Measurements from ENCODE around the gene RAMP2. TPM values are rescaled to one million over a fixed set of nuclear protein-coding genes. Genes with fewer than 3 reads are reported as not detected.

Gene RAMP2
- total RNA-seq, 4 donors from 2014 or later = 19.5 to 45.2 (median 34.2) TPM

GRCh38 chr17:42772945-42773289 is 11.9 kb downstream of the RAMP2 start:
- intact Hi-C loops (cut with DNase I) = no loop called here
- no peaks in the 10 kb centered on the region for H3K9me3 ChIP-seq
- 9% methylated on average over 3 of the region's 3 CpGs for WGBS
- peak overlapping the region; percentile 83 to 90 (median 88) for H3K27ac ChIP-seq (replicated peaks in 1 of 4)
- H3K4me3 ChIP-seq = peak overlapping the region; percentile 75 to 98 (median 84)
- no peak for DNase-seq (ENCODE audit: extremely low spot score)
- H3K27me3 ChIP-seq = peaks cover 0 to 6% (median 0%) of the 10 kb centered on the region in 4 donors
- peaks cover 13 to 36% (median 29%) of the 10 kb centered on the region in 4 donors for H3K36me3 ChIP-seq
- TF ChIP-seq CTCF (IDR thresholded peaks at IDR 0.05) (no peak), POLR2AphosphoS5 (IDR thresholded peaks at IDR 0.05) (no peak), POLR2A (IDR thresholded peaks at IDR 0.05; ENCODE audit: low read depth) (no peak), EP300 (IDR thresholded peaks at IDR 0.05) (no peak)
- H3K4me1 ChIP-seq = peaks cover 14 to 19% (median 17%) of the 10 kb centered on the region in 4 donors

- Histone ChIP-seq H3K27me3 (peaks cover 0 to 4% (median 0%) of the 10 kb centered on the region in 4 donors), H3K9me3 (no peaks in the 10 kb centered on the region), H3K27ac (replicated peaks in 1 of 4) (peak within 1 kb of the TSS; percentile 83 to 90 (median 88)), H3K36me3 (peaks cover 17 to 41% (median 34%) of the 10 kb centered on the region in 4 donors), H3K4me3 (peak within 1 kb of the TSS; percentile 75 to 98 (median 84)), H3K4me1 (peaks cover 14 to 19% (median 17%) of the 10 kb centered on the region in 4 donors)
- under 1% methylated on average over 35 of the region's 39 CpGs for WGBS
- DNase-seq (ENCODE audit: extremely low spot score) = no peak
- peak; percentile 91 to 92 for TF ChIP-seq POLR2AphosphoS5 (IDR thresholded peaks at IDR 0.05)
- no peak for TF ChIP-seq EP300 (IDR thresholded peaks at IDR 0.05)
- peak; percentile 11 to 35 (median 18) for TF ChIP-seq CTCF (IDR thresholded peaks at IDR 0.05)
- peak; percentile 39 for TF ChIP-seq POLR2A (IDR thresholded peaks at IDR 0.05; ENCODE audit: low read depth)
- intact Hi-C loops (cut with DNase I) = no loop called here
Observed at GRCh38 chr17:42773290-42774035, 12.4 kb downstream of the RAMP2 start, which contains the start of gene VPS25. VPS25 (plus strand) TSS chr17:42773449; CDS start chr17:42773476, 27 bp downstream.

- peaks cover 14 to 19% (median 17%) of the 10 kb centered on the region in 4 donors for H3K4me1 ChIP-seq
- peaks cover 23 to 48% (median 42%) of the 10 kb centered on the region in 4 donors for H3K36me3 ChIP-seq
- H3K27me3 ChIP-seq = no peaks in the 10 kb centered on the region
- DNase-seq (ENCODE audit: extremely low spot score) = no peak
- no peaks in the 10 kb centered on the region for H3K9me3 ChIP-seq
- H3K4me3 ChIP-seq = peak overlapping the region; percentile 75 to 98 (median 84)
- intact Hi-C loops (cut with DNase I) = no loop called here
- TF ChIP-seq CTCF (IDR thresholded peaks at IDR 0.05) (no peak), EP300 (IDR thresholded peaks at IDR 0.05) (no peak), POLR2A (IDR thresholded peaks at IDR 0.05; ENCODE audit: low read depth) (no peak), POLR2AphosphoS5 (IDR thresholded peaks at IDR 0.05) (no peak)
- H3K27ac ChIP-seq (replicated peaks in 1 of 4) = peak overlapping the region; percentile 83 to 90 (median 88)
- 67% methylated on average over 3 of the region's 3 CpGs for WGBS
Observed at GRCh38 chr17:42774066-42774745, 13.2 kb downstream of the RAMP2 start.

GRCh38 chr17:42775534-42776098 is 14.6 kb downstream of the RAMP2 start:
- intact Hi-C loops (cut with DNase I) = no loop called here
- no peak for TF ChIP-seq POLR2AphosphoS5 (IDR thresholded peaks at IDR 0.05)
- no peak for TF ChIP-seq EP300 (IDR thresholded peaks at IDR 0.05)
- TF ChIP-seq POLR2A (IDR thresholded peaks at IDR 0.05; ENCODE audit: low read depth) = no peak
- no peak for TF ChIP-seq CTCF (IDR thresholded peaks at IDR 0.05)
- Histone ChIP-seq H3K9me3 (no peaks in the 10 kb centered on the region), H3K27me3 (peaks cover 0 to 9% (median 0%) of the 10 kb centered on the region in 4 donors), H3K36me3 (peaks cover 26 to 54% (median 47%) of the 10 kb centered on the region in 4 donors), H3K27ac (replicated peaks in 1 of 4) (no peak overlapping the region), H3K4me3 (no peak overlapping the region), H3K4me1 (peaks cover 16 to 30% (median 28%) of the 10 kb centered on the region in 4 donors)
- DNase-seq (ENCODE audit: extremely low spot score) = no peak
- 77% methylated on average over 3 of the region's 3 CpGs for WGBS
